Lower lobe of right lung (tissue), 2 donors: ENCODE data around the gene CBX5. TPM values are rescaled to one million over a fixed set of nuclear protein-coding genes. Genes with fewer than 3 reads are reported as not detected.
"Not testable (repeated sequence)": the region's sequence is repeated elsewhere in the genome, so short reads cannot be mapped to it uniquely, and the experiment has no call there.

Experiments used
- ATAC-seq, 2 donors: fragments of 200-7000 bp; cut with Tn5 transposase; one replicate each; pipeline ENCODE4 v1.9.1; 2020 to 2022; ENCODE audit warnings: mild to moderate bottlenecking in 2 of 2, moderate library complexity in 2 of 2
- DNase-seq: peaks from one replicate; pipeline ENCODE4 v3.0.0-alpha.2; 2020
- H3K27ac ChIP-seq: fragments of 200-600 bp; one replicate; pipeline ENCODE4 v1.8.0; 2022
- H3K27me3 ChIP-seq: fragments of 200-600 bp; one replicate; pipeline ENCODE4 v1.8.0; 2022; ENCODE audit warnings: low read depth
- H3K36me3 ChIP-seq: fragments of 200-600 bp; one replicate; pipeline ENCODE4 v1.8.0; 2022; ENCODE audit warnings: mild to moderate bottlenecking
- H3K4me1 ChIP-seq: fragments of 200-600 bp; one replicate; pipeline ENCODE4 v1.8.0; 2022
- H3K4me3 ChIP-seq: fragments of 200-600 bp; one replicate; pipeline ENCODE4 v1.8.0; 2022; ENCODE audit warnings: mild to moderate bottlenecking
- H3K9me3 ChIP-seq: fragments of 200-600 bp; one replicate; pipeline ENCODE4 v1.8.0; 2022
- intact Hi-C: fragments of 100-400 bp; cut with DNase I; formaldehyde crosslinking; loops from one replicate; pipeline ENCODE4 v1.11.0; 2022
- long read RNA-seq: library from polyadenylated mRNA; unstranded; transcript quantifications from one replicate; pipeline ENCODE4 v2.0.0, GENCODE V29; 2021
- total RNA-seq: library from RNA; stranded (reverse); fragmentation: NEBNext Ultra II Directional; extraction: Animal tissue kit (Norgen Biotek cat#: 25700); gene quantifications from one replicate; pipeline ENCODE4 v1.2.1, GENCODE V29; 2021
- TF ChIP-seq, protein P1 (sequence below): fragments of 200-600 bp; IDR thresholded peaks from one replicate; pipeline ENCODE4 v1.8.0; 2022; ENCODE audit warnings: antibody characterized with exemption, mild to moderate bottlenecking
- donor health status: DM: no; HTN: yes; CAD: no; lungs with severe emphysema.

The CBX5 gene
- total RNA-seq = 50.1 TPM
- long read RNA-seq, full-length matches to known transcripts = 6 of 16 reads
- long read RNA-seq, partial matches to known transcripts = 2 of 16 reads
- long read RNA-seq, other reads (novel, unspliced or antisense) = 8 of 16 reads

DNA sequence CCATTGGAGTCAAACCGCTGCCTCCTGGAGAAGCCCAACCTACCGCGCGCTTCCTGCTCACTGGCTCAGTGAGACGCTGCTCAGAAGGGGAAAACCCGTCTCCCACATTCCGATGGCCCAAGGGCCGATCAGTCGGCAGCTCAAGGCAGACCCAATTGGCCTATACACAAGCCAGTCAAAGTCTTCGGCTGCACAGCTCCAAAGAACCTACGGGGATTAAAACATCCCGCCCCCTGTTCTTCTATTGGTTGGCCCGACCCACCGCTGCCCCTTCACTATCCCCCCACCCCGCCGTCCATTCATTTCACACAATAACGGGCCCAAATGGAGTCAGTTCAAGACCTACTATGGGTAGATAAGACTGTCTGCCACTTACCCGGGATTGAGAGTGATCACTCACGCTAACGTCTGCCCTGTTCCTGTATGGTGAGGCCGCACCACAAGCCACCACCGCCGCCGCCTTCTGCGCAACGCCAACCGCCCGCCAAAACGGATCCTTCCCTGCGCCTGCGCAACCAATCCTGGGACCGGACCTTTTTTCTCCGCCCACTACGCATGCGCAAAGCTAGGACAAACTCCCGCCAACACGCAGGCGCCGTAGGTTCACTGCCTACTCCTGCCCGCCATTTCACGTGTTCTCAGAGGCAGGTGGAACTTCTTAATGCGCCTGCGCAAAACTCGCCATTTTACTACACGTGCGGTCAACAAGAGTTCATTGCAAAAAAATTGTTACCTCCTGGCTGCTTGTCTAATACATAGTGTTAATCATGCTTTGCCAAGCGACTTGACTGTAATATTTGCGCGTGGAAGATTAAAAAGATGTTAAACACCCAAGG, at the start of gene CBX5:
CBX5 (minus strand) TSS at position 491 of the 836 bp plus-strand sequence. CDS start 22,472 bp downstream, outside the sequence.
- Histone ChIP-seq H3K36me3 (peaks cover 37% of the 10 kb centered on the region), H3K27me3 (no peaks in the 10 kb centered on the region), H3K4me1 (peaks cover 57% of the 10 kb centered on the region), H3K9me3 (no peaks in the 10 kb centered on the region), H3K4me3 (peak within 1 kb of the TSS; percentile 95), H3K27ac (peak within 1 kb of the TSS; percentile 92)
- ATAC-seq (peak; percentile 92 to 95), DNase-seq (peak; percentile 98)
- intact Hi-C loops = no loop called here
- TF ChIP-seq, protein P1, sequence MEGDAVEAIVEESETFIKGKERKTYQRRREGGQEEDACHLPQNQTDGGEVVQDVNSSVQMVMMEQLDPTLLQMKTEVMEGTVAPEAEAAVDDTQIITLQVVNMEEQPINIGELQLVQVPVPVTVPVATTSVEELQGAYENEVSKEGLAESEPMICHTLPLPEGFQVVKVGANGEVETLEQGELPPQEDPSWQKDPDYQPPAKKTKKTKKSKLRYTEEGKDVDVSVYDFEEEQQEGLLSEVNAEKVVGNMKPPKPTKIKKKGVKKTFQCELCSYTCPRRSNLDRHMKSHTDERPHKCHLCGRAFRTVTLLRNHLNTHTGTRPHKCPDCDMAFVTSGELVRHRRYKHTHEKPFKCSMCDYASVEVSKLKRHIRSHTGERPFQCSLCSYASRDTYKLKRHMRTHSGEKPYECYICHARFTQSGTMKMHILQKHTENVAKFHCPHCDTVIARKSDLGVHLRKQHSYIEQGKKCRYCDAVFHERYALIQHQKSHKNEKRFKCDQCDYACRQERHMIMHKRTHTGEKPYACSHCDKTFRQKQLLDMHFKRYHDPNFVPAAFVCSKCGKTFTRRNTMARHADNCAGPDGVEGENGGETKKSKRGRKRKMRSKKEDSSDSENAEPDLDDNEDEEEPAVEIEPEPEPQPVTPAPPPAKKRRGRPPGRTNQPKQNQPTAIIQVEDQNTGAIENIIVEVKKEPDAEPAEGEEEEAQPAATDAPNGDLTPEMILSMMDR = no peak

DNA sequence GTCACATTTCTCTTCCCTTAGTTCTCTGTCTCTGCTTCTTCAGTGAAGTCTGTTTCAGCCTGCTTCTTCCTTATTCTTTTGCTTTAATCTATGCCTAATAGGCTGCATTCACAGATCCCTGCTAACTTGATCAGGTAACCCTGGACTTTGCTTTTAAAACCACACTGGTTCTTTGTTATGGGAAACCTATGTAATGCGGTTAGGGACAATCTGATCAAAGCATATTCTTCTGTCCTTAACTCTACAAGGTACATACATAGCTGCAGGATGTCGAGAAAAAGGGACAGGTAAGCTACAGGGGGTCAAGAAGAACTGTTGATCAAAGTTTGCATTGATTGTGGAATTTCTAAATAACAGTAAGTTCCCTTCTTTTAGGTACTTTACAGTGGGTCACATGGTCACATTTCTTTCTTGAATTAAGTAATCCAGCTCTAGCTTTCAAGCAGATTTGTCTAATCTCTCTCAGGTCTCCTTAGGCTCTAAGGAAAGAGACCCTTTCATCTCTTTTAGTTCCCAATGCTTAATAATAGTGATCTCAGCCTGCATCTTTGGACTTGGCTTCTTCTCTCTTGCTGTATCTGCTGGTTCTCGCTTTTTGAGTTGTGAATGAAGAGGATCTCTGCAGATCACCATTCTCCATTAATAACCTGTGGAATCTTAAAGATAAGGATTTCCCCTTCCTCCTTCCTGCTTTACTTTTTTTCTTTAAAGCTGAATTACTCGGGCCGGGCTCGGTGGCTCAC, 48.8 kb upstream of the CBX5 start:
- H3K4me3 ChIP-seq = no peak overlapping the region
- intact Hi-C loops = no loop called here
- peak overlapping the region; percentile 20 for H3K27ac ChIP-seq

DNA sequence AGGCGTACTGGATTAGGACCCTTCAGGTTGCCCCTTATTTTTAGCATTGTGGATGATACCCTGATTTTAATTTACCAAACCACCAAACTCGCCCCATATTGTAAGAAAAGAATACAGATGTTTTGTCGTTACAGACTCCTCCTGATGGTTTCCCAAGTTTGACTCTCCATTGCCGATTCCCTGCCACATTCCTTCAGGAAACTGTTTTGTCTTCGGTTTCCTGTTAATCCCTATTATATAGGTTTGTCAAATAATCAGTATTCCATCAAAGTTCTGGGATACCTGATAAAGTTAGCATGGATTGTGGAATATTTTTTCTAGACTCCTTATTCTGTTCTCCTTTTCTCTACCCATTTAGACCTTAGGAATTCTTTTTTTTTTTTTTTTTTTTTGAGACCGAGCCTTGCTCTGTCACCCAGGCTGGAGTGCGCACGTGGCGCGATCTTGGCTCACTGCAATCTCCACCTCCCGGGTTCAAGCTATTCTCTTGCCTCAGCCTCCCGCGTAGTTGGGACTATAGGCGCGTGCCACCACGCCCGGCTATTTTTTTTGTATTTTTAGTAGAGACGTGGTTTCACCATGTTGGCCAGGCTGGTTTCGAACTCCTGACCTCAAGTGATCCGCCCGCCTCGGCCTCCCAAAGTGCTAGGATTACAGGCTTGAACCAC, 45.7 kb upstream of the CBX5 start:
- peaks cover 53% of the 10 kb centered on the region for H3K4me1 ChIP-seq
- H3K27me3 ChIP-seq, H3K9me3 ChIP-seq, intact Hi-C loops, DNase-seq, ATAC-seq: not testable (repeated sequence)
- H3K36me3 ChIP-seq = peaks cover 12% of the 10 kb centered on the region
- H3K4me3 ChIP-seq = peak overlapping the region; percentile 85
- peak overlapping the region; percentile 91 for H3K27ac ChIP-seq

More for the DNA sequence above, 48.8 kb upstream of the CBX5 start:
- DNase-seq (no peak), ATAC-seq (no peak)
- Histone ChIP-seq H3K27me3 (no peaks in the 10 kb centered on the region), H3K4me1 (peaks cover 76% of the 10 kb centered on the region), H3K9me3 (no peaks in the 10 kb centered on the region), H3K36me3 (peaks cover 16% of the 10 kb centered on the region)
- TF ChIP-seq, protein P1 = no peak

DNA sequence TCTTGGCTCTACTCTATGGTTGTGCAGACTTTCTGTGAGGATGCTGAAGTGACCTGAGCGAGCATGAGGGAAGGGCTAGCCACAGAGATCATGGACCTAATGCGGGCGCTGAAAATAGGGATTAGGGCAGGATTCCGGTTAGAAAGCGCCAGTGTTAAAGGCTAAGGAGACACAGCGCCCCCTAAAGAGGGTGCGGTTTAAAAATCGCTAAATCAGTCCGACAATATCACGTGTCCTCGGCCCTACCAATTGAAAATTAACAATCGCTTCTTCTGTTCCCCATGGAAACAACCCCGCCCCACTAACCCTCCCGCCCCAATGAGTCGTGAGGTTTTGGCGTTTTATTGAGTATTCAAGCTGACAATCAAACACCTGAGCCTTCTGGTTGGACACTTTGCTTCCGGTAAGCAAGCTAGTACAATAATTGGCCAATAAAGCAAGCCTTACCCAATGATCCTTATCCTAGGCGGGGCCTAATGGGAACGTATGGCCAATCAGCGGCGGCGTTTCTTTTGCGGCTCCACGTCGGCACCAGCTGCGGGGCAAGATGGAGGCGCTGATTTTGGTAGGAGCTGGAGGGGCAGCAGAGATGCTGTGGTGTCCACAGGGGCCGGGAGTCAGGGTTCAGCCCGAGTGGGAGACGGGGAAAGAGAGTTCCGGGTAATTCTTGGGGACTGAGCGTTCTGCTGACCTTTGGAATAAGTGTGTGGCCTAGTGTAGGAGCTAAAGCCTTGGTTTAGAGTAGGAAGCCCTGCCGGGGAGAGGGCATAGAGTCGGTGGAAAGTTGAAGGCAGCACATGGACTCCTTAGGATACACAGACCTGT, 44.9 kb upstream of the CBX5 start, which contains the start of gene COPZ1:
COPZ1 (plus strand) TSS at position 515 of the 825 bp plus-strand sequence; CDS start at position 548, 33 bp downstream.
- peak within 1 kb of the TSS; percentile 91 for H3K27ac ChIP-seq
- TF ChIP-seq, protein P1 = peak; percentile 76
- H3K4me1 ChIP-seq = peaks cover 46% of the 10 kb centered on the region
- ATAC-seq = peak; percentile 98 to 99
- peaks cover 10% of the 10 kb centered on the region for H3K36me3 ChIP-seq
- intact Hi-C loops = no loop called here
- peak; percentile 95 for DNase-seq
- no peaks in the 10 kb centered on the region for H3K27me3 ChIP-seq
- no peaks in the 10 kb centered on the region for H3K9me3 ChIP-seq
- peak within 1 kb of the TSS; percentile 85 for H3K4me3 ChIP-seq

DNA sequence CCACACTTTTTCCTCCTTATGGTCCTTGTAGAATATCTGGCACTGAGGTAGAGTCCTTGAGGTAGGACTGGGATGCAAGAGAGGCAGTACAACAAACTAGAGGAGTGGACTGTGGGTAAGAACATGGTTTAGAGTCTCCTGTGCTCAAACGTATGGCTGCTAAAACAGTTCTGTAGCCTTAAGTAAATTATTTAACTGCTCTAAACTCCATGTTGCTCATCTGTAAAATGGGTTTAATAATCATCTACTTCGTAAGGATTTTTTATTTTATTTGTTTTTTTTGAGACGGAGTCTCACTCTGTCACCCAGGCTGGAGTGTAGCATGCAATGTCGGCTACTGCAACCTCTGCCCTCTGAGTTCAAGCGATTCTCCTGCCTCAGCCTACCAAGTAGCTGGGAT, 41.4 kb upstream of the CBX5 start:
- Histone ChIP-seq H3K4me1 (peaks cover 14% of the 10 kb centered on the region), H3K36me3 (no peaks in the 10 kb centered on the region), H3K27ac (no peak overlapping the region), H3K4me3 (no peak overlapping the region), H3K27me3 (no peaks in the 10 kb centered on the region), H3K9me3 (no peaks in the 10 kb centered on the region)
- ATAC-seq (no peak), DNase-seq (no peak)
- intact Hi-C loops = no loop called here
- TF ChIP-seq, protein P1 = no peak

DNA sequence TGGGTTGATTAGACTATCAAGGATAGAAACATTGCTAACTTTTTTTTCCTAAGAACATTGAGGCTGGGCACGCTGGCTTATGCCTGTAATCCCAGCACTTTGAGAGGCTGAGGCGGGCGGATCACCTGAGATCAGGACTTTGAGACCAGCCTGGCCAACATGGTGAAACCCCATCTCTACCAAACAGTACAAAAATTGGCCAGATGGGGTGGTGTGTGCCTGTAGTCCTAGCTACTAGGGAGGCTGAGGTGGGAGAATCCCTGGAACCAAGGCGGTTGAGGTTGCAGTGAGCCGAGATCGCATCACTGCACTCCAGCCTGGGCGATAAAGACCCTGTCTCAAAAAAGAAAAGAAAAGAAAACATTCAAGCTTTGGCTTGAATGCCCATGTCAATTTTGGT, 32.4 kb upstream of the CBX5 start:
- H3K27ac ChIP-seq, ATAC-seq, intact Hi-C loops, DNase-seq, H3K4me3 ChIP-seq, H3K4me1 ChIP-seq, H3K27me3 ChIP-seq, H3K9me3 ChIP-seq, H3K36me3 ChIP-seq: not testable (repeated sequence)
